GM23338 (cell line): ENCODE results near the gene ANO4. TPM values are rescaled to one million over a fixed set of nuclear protein-coding genes. Genes with fewer than 3 reads are reported as not detected.

Source experiments
- ATAC-seq: fragments of 200-7000 bp; cut with Tn5 transposase; 3 replicates; pipeline ENCODE4 v1.9.1; 2020
- DNase-seq: peaks from one replicate; pipeline ENCODE4 v3.0.0-alpha.2; 2015; ENCODE audit warnings: low spot score
- H2AFZ ChIP-seq: fragments of 200-600 bp; sonication (generic); 2 replicates; pipeline ENCODE4 v1.8.0; 2016; ENCODE audit warnings: antibody characterized with exemption, mild to moderate bottlenecking, moderate library complexity
- H3F3A ChIP-seq: fragments of 200-600 bp; sonication (generic); replicated peaks from 2 replicates; pipeline ENCODE4 v1.8.0; 2017; ENCODE audit warnings: antibody characterized with exemption, mixed run types, low read depth
- H3K27ac ChIP-seq: fragments of 200-600 bp; sonication (generic); 2 replicates; pipeline ENCODE4 v1.6.1; 2016; ENCODE audit warnings: low read depth
- H3K27me3 ChIP-seq: fragments of 200-600 bp; sonication (generic); 2 replicates; pipeline ENCODE4 v1.8.0; 2016; ENCODE audit warnings: mild to moderate bottlenecking, mixed run types, moderate library complexity; ENCODE audit not compliant: insufficient read depth
- H3K36me3 ChIP-seq: fragments of 200-600 bp; sonication (generic); 2 replicates; pipeline ENCODE4 v1.8.0; 2016; ENCODE audit warnings: mild to moderate bottlenecking; ENCODE audit not compliant: insufficient read depth
- H3K4me1 ChIP-seq: fragments of 200-600 bp; sonication (generic); 2 replicates; pipeline ENCODE4 v1.8.0; 2016; ENCODE audit warnings: mild to moderate bottlenecking, moderate library complexity; ENCODE audit not compliant: insufficient read depth
- H3K4me2 ChIP-seq: fragments of 200-600 bp; sonication (generic); 2 replicates; pipeline ENCODE4 v1.7.1; 2017; ENCODE audit warnings: mixed run types
- H3K4me3 ChIP-seq: fragments of 200-600 bp; sonication (generic); 2 replicates; pipeline ENCODE4 v1.6.1; 2016; ENCODE audit warnings: mixed run types
- H3K79me2 ChIP-seq: fragments of 200-600 bp; sonication (generic); replicated peaks from 2 replicates; pipeline ENCODE4 v1.8.0; 2017; ENCODE audit warnings: mild to moderate bottlenecking; ENCODE audit not compliant: insufficient read depth
- H3K9me2 ChIP-seq: fragments of 200-600 bp; sonication (generic); 2 replicates; pipeline ENCODE4 v1.8.0; 2017; ENCODE audit not compliant: insufficient read depth
- H4K20me1 ChIP-seq: fragments of 200-600 bp; sonication (generic); replicated peaks from 2 replicates; pipeline ENCODE4 v1.8.0; 2017; ENCODE audit warnings: mild to moderate bottlenecking; ENCODE audit not compliant: insufficient read depth
- H3K27ac Mint-ChIP-seq: 2 replicates; pipeline ENCODE4 v1.8.0; 2020; ENCODE audit warnings: inconsistent platforms, mild to moderate bottlenecking, moderate library complexity, mixed read lengths
- H3K27me3 Mint-ChIP-seq: 3 replicates; pipeline ENCODE4 v1.8.0; 2022; ENCODE audit warnings: low read depth, mild to moderate bottlenecking, moderate library complexity, mixed read lengths, inconsistent platforms; ENCODE audit not compliant: insufficient read depth, poor library complexity
- H3K36me3 Mint-ChIP-seq: 3 replicates; pipeline ENCODE4 v1.8.0; 2021; ENCODE audit warnings: low read depth, mild to moderate bottlenecking, inconsistent platforms, moderate library complexity, mixed read lengths
- H3K4me1 Mint-ChIP-seq: 3 replicates; pipeline ENCODE4 v1.8.0; 2020; ENCODE audit warnings: mild to moderate bottlenecking, inconsistent platforms, mixed read lengths
- H3K4me3 Mint-ChIP-seq: 3 replicates; pipeline ENCODE4 v1.8.0; 2021; ENCODE audit warnings: moderate library complexity, mild to moderate bottlenecking, inconsistent platforms, mixed read lengths
- H3K9me3 Mint-ChIP-seq: 3 replicates; pipeline ENCODE4 v1.8.0; 2020; ENCODE audit warnings: moderate library complexity, mild to moderate bottlenecking, inconsistent platforms, mixed read lengths
- CREB1 ChIP-seq: fragments of 250-450 bp; sonication (Bioruptor Pico); IDR thresholded peaks from 2 replicates; pipeline ENCODE4 v1.5.0; 2020; ENCODE audit warnings: low read depth, mild to moderate bottlenecking, moderate library complexity
- EZH2phosphoT487 ChIP-seq: fragments of 200-600 bp; sonication (generic); IDR thresholded peaks from one replicate; pipeline ENCODE4 v1.8.1; 2018; ENCODE audit warnings: antibody characterized with exemption; ENCODE audit not compliant: unreplicated experiment
- JUNB ChIP-seq: IDR thresholded peaks from one replicate; pipeline ENCODE4 v1.6.1; 2016; ENCODE audit warnings: antibody characterized with exemption; ENCODE audit not compliant: unreplicated experiment
- POLR2AphosphoS5 ChIP-seq: IDR thresholded peaks from 2 replicates; pipeline ENCODE4 v1.6.1; 2016; ENCODE audit warnings: antibody characterized with exemption, low read depth
- REST ChIP-seq: IDR thresholded peaks from one replicate; pipeline ENCODE4 v1.6.1; 2018; ENCODE audit warnings: antibody characterized with exemption; ENCODE audit not compliant: unreplicated experiment
- STAT1 ChIP-seq: IDR thresholded peaks from one replicate; pipeline ENCODE4 v1.6.1; 2016; ENCODE audit warnings: antibody characterized with exemption; ENCODE audit not compliant: unreplicated experiment
- ZNF331 ChIP-seq: fragments of 250-450 bp; sonication (Bioruptor Pico); IDR thresholded peaks from 2 replicates; pipeline ENCODE4 v1.5.0; 2020; ENCODE audit warnings: low read depth, mild to moderate bottlenecking, moderate library complexity
- ZNF462 ChIP-seq: fragments of 250-450 bp; sonication (Bioruptor Pico); IDR thresholded peaks from 2 replicates; pipeline ENCODE4 v1.5.0; 2020; ENCODE audit warnings: mild to moderate bottlenecking, moderate library complexity
- polyA plus RNA-seq: library from polyadenylated mRNA; unstranded; fragments of >200 nt; fragmentation: Nextera tagmentation; extraction: Ambion mirVana; gene quantifications from 2 replicates; pipeline ENCODE4 v1.2.1, GENCODE V29; 2016
- total RNA-seq: library from RNA; depleted of rRNA; stranded (reverse); fragments of >200 nt; shearing (Covaris generic); gene quantifications from 2 replicates; pipeline ENCODE4 v1.2.3, GENCODE V29; 2014

Gene ANO4
- total and polyA plus RNA-seq, 2 experiments from 2014 or later, result 1.7 to 8.7 TPM

- Histone ChIP-seq H3K4me1 (no peaks in the 10 kb centered on the region), H3K36me3 (no peaks in the 10 kb centered on the region), H3K27ac (no peak overlapping the region), H3K9me2 (no peaks in the 10 kb centered on the region), H4K20me1 (no peaks in the 10 kb centered on the region), H2AFZ (no peak overlapping the region), H3K4me2 (no peak overlapping the region), H3K79me2 (no peaks in the 10 kb centered on the region), H3K27me3 (no peaks in the 10 kb centered on the region), H3K4me3 (no peak overlapping the region), H3F3A (no peaks in the 10 kb centered on the region)
- no peak for ATAC-seq
- Mint-ChIP-seq H3K36me3 (peaks cover 7% of the 10 kb centered on the region; the same call in 2 of the 3 replicates), H3K27ac (no peak overlapping the region), H3K4me1 (no peaks in the 10 kb centered on the region), H3K9me3 (peaks cover 6% of the 10 kb centered on the region; the same call in 1 of the 3 replicates), H3K27me3 (no peaks in the 10 kb centered on the region), H3K4me3 (no peak overlapping the region)
- TF ChIP-seq REST, result no peak
- no peak for TF ChIP-seq CREB1 (CRISPR knock-in tag)
- TF ChIP-seq STAT1, result no peak
- no peak for TF ChIP-seq POLR2AphosphoS5
- no peak for DNase-seq
These were observed 219.4 kb downstream of the ANO4 start for GRCh38 chr12:101013993-101014392.

GRCh38 chr12:101015044-101015443 is 220.5 kb downstream of the ANO4 start:
- Mint-ChIP-seq H3K27ac (no peak overlapping the region), H3K36me3 (0 out of 3 replicates have a peak, but pooled peaks cover under 1% of the 10 kb centered on the region), H3K9me3 (0 out of 3 replicates have a peak, but pooled peaks cover under 1% of the 10 kb centered on the region), H3K27me3 (no peaks in the 10 kb centered on the region), H3K4me1 (no peaks in the 10 kb centered on the region), H3K4me3 (no peak overlapping the region)
- TF ChIP-seq ZNF462 (CRISPR knock-in tag) (no peak), EZH2phosphoT487 (no peak), ZNF331 (no peak), POLR2AphosphoS5 (no peak), CREB1 (CRISPR knock-in tag) (no peak), STAT1 (no peak), JUNB (no peak)
- H3K4me1 ChIP-seq, result no peaks in the 10 kb centered on the region
- no peaks in the 10 kb centered on the region for H3K36me3 ChIP-seq
- no peaks in the 10 kb centered on the region for H3K79me2 ChIP-seq
- H3K4me2 ChIP-seq, result no peak overlapping the region
- no peak overlapping the region for H3K27ac ChIP-seq
- no peak overlapping the region for H2AFZ ChIP-seq
- no peaks in the 10 kb centered on the region for H3F3A ChIP-seq
- H3K27me3 ChIP-seq, result no peaks in the 10 kb centered on the region
- H3K9me2 ChIP-seq, result no peaks in the 10 kb centered on the region
- ATAC-seq (no peak), DNase-seq (no peak)
- H3K4me3 ChIP-seq, result no peak overlapping the region
- H4K20me1 ChIP-seq, result no peaks in the 10 kb centered on the region
